OCI-LY7 (cell line): ENCODE results near the gene PPFIA4. TPM values are rescaled to one million over a fixed set of nuclear protein-coding genes. Genes with fewer than 3 reads are reported as not detected.

Experiments used
- BruUV-seq: library from RNA; stranded (reverse); fragments of 400-500 nt; replicated peaks from 2 replicates; lab custom pipeline; 2021; lab: Mats Ljungman, UMichigan
- CTCF ChIA-PET: fragments of 300-600 bp; sonication (Branson Sonifier 250); formaldehyde crosslinking; loops from one replicate; lab custom pipeline; 2022; ENCODE audit warnings: antibody characterized with exemption; ENCODE audit not compliant: unreplicated experiment; lab: Charles Lee
- POLR2A ChIA-PET: fragments of 300-600 bp; sonication (Branson Sonifier 250); formaldehyde crosslinking; loops from one replicate; lab custom pipeline; 2022; ENCODE audit warnings: antibody characterized with exemption; lab: Charles Lee
- DNase-seq: peaks from one replicate; pipeline ENCODE4 v3.0.0-alpha.2; 2015; ENCODE audit warnings: low spot score
- H2AFZ ChIP-seq: fragments of 200-600 bp; sonication (generic), shearing (Covaris generic); 2 replicates; pipeline ENCODE4 v1.6.1; 2014; ENCODE audit warnings: mild to moderate bottlenecking, antibody characterized with exemption, low read length, moderate library complexity
- H3K27ac ChIP-seq: fragments of 200-600 bp; sonication (generic); 2 replicates; pipeline ENCODE4 v1.5.1; 2014; ENCODE audit warnings: mixed run types, low read depth, mild to moderate bottlenecking, moderate library complexity, low read length, inconsistent platforms; ENCODE audit not compliant: poor library complexity, severe bottlenecking
- H3K36me3 ChIP-seq: fragments of 200-600 bp; sonication (generic); 2 replicates; pipeline ENCODE4 v1.6.1; 2014; ENCODE audit warnings: mild to moderate bottlenecking, antibody characterized with exemption, low read length, moderate library complexity, mixed read lengths; ENCODE audit not compliant: insufficient read depth
- H3K4me1 ChIP-seq: fragments of 200-600 bp; sonication (generic); 2 replicates; pipeline ENCODE4 v1.5.1; 2014; ENCODE audit warnings: mild to moderate bottlenecking, low read length; ENCODE audit not compliant: insufficient read depth, poor library complexity, severe bottlenecking
- H3K4me2 ChIP-seq: fragments of 200-600 bp; sonication (generic); 2 replicates; pipeline ENCODE4 v1.6.1; 2014; ENCODE audit warnings: mild to moderate bottlenecking, low read length
- H3K4me3 ChIP-seq: fragments of 200-600 bp; sonication (generic); 2 replicates; pipeline ENCODE4 v1.5.1; 2014; ENCODE audit warnings: mild to moderate bottlenecking, low read depth, low read length; ENCODE audit not compliant: poor library complexity, severe bottlenecking
- H3K79me2 ChIP-seq: fragments of 200-600 bp; sonication (generic); 2 replicates; pipeline ENCODE4 v1.6.1; 2016; ENCODE audit warnings: low read depth, mild to moderate bottlenecking, low read length, moderate library complexity, mixed read lengths; ENCODE audit not compliant: insufficient read depth
- H3K9me2 ChIP-seq: fragments of 200-600 bp; sonication (generic); 2 replicates; pipeline ENCODE4 v1.6.1; 2016; ENCODE audit warnings: mild to moderate bottlenecking, low read length, mixed read lengths; ENCODE audit not compliant: insufficient read depth
- H3K9me3 ChIP-seq: fragments of 200-600 bp; sonication (generic); 2 replicates; pipeline ENCODE4 v1.6.1; 2014; ENCODE audit warnings: mild to moderate bottlenecking, mixed run types, low read length, mixed read lengths
- H4K20me1 ChIP-seq: fragments of 200-600 bp; sonication (generic); 2 replicates; pipeline ENCODE4 v1.6.1; 2014; ENCODE audit warnings: mild to moderate bottlenecking, antibody characterized with exemption, low read length, moderate library complexity, mixed read lengths; ENCODE audit not compliant: insufficient read depth
- CTCF ChIP-seq: fragments of 200-600 bp; sonication (generic); conservative IDR thresholded peaks from 2 replicates; pipeline ENCODE4 v1.5.1; 2014; ENCODE audit warnings: mild to moderate bottlenecking, antibody characterized with exemption, low read length, moderate library complexity, mixed read lengths
- EZH2phosphoT487 ChIP-seq: fragments of 200-600 bp; sonication (generic); IDR thresholded peaks from 2 replicates; pipeline ENCODE4 v1.6.1; 2018; ENCODE audit warnings: low read depth, borderline replicate concordance, mild to moderate bottlenecking, mixed run types, antibody characterized with exemption, low read length, moderate library complexity, mixed read lengths
- intact Hi-C: fragments of 100-400 bp; cut with micrococcal nuclease; formaldehyde crosslinking; loops from one replicate; pipeline ENCODE4 v1.10.0; 2022; ENCODE audit not compliant: unreplicated experiment
- total RNA-seq, 2 experiments: library from RNA; depleted of rRNA in 1 of 2; stranded (reverse); fragments of >200 nt in 1 of 2; shearing (Covaris generic) in 1 of 2; gene quantifications; 2 replicates each; pipeline ENCODE4 v1.2.3, GENCODE V29; 2014 to 2022

The PPFIA4 gene
- total RNA-seq, 2 experiments from 2014 or later = 0.03 to 2.7 TPM

- no TSS peak for BruUV-seq
- CTCF ChIA-PET = no interaction called here
- Histone ChIP-seq H3K4me1 (no peaks in the 10 kb centered on the region), H2AFZ (no peak overlapping the region), H3K9me2 (no peaks in the 10 kb centered on the region), H3K4me2 (no peak overlapping the region), H3K36me3 (no peaks in the 10 kb centered on the region), H3K79me2 (no peaks in the 10 kb centered on the region), H4K20me1 (no peaks in the 10 kb centered on the region), H3K27ac (no peak overlapping the region), H3K9me3 (peaks cover 14% of the 10 kb centered on the region), H3K4me3 (no peak overlapping the region)
- no peak for DNase-seq
- POLR2A ChIA-PET = no interaction called here
- intact Hi-C loops = no loop called here
- no peak for TF ChIP-seq CTCF
- TF ChIP-seq EZH2phosphoT487 = no peak
Measured at GRCh38 chr1:203098914-203099520, 72.7 kb downstream of the PPFIA4 start.

DNA sequence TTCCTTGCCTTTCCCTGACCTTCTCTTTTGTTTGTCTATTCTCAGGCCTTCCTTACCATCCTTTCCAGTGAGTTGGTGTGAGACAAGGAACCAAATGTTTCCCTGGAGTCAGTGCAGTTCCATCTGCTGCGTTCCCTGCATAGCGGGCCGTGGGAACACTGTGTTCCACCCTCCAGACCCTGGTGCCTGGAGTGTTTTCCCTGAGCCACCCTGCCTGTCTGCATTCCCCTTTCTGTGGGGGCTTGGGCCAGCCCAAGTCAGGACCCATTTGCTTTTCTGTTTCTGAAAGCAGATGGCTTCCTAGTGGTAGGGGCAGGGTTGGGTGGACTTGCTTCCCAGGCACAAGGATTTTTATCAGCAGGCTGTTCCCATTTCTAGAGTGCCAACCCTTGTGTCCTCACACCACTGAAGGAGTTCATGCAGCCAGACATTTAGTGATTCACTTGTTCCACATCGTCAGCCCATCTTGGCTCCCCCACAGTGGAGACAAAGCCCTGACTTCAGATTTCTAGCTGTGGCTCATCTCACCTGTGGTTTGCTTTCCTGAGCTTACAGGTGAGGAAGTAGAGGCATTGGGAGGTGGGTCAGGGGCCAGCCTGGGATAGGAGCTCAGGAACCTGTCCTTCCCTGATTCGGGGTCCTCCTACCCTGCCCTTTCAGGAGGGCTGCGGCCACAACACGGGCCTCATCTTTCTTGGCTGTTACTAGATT is 73.7 kb downstream of the PPFIA4 start:
- Histone ChIP-seq H3K4me3 (no peak overlapping the region), H2AFZ (no peak overlapping the region), H3K9me3 (peaks cover 11% of the 10 kb centered on the region), H3K4me2 (no peak overlapping the region), H3K9me2 (no peaks in the 10 kb centered on the region), H3K4me1 (no peaks in the 10 kb centered on the region), H3K36me3 (no peaks in the 10 kb centered on the region), H3K27ac (no peak overlapping the region), H3K79me2 (no peaks in the 10 kb centered on the region), H4K20me1 (no peaks in the 10 kb centered on the region)
- intact Hi-C loops = no loop called here
- POLR2A ChIA-PET = no interaction called here
- DNase-seq = no peak
- no TSS peak for BruUV-seq
- CTCF ChIA-PET = no interaction called here
- TF ChIP-seq CTCF (no peak), EZH2phosphoT487 (no peak)

- Histone ChIP-seq H2AFZ (no peak overlapping the region), H3K9me2 (no peaks in the 10 kb centered on the region), H3K4me2 (no peak overlapping the region), H3K27ac (no peak overlapping the region), H3K4me1 (no peaks in the 10 kb centered on the region), H3K9me3 (peaks cover 8% of the 10 kb centered on the region; the same call in 1 of the 2 replicates), H4K20me1 (no peaks in the 10 kb centered on the region), H3K36me3 (no peaks in the 10 kb centered on the region), H3K79me2 (no peaks in the 10 kb centered on the region), H3K4me3 (no peak overlapping the region)
- DNase-seq = no peak
- ChIA-PET POLR2A (no interaction called here), CTCF (no interaction called here)
- no TSS peak for BruUV-seq
- intact Hi-C loops = no loop called here
- TF ChIP-seq EZH2phosphoT487 (no peak), CTCF (no peak)
Measured at GRCh38 chr1:203100516-203100869, 74.2 kb downstream of the PPFIA4 start.
